Measurements from ENCODE around the gene PPP2R2C.

GRCh38 chr4:6502747-6503465 lies 30.5 kb upstream of the PPP2R2C start:
- TF ChIP-seq CTCF (IDR thresholded peaks at IDR 0.05) (no peak), POLR2A (IDR thresholded peaks at IDR 0.05) (no peak)

Data from heart left ventricle (tissue), 13 donors.